Activated T-cell treated with anti-CD3 and anti-CD28 coated beads, Interleukin-2, amount 50 U/mL, for 24 hours (primary cell): ENCODE measurements around the gene LMX1A.

ENCODE experiments used
- DNase-seq: peaks from one replicate; pipeline ENCODE4 v3.0.0-alpha.2; 2020
- H3K27ac Mint-ChIP-seq: 2 replicates; pipeline ENCODE4 v1.8.0; 2020; ENCODE audit warnings: mild to moderate bottlenecking, mixed read lengths
- H3K27me3 Mint-ChIP-seq: 2 replicates; pipeline ENCODE4 v1.8.0; 2020; ENCODE audit warnings: mixed read lengths
- H3K36me3 Mint-ChIP-seq: 2 replicates; pipeline ENCODE4 v1.8.0; 2020; ENCODE audit warnings: low read depth, mixed read lengths
- H3K4me1 Mint-ChIP-seq: 2 replicates; pipeline ENCODE4 v1.8.0; 2020; ENCODE audit warnings: low read depth, mixed read lengths
- H3K4me3 Mint-ChIP-seq: 2 replicates; pipeline ENCODE4 v1.8.0; 2020; ENCODE audit warnings: mild to moderate bottlenecking, moderate library complexity, mixed read lengths
- H3K9me3 Mint-ChIP-seq: 2 replicates; pipeline ENCODE4 v1.8.0; 2020; ENCODE audit warnings: mixed read lengths

LMX1A gene

GRCh38 chr1:165216254-165216653, 140.3 kb downstream of the LMX1A start:
- Mint-ChIP-seq H3K36me3 (no peaks in the 10 kb centered on the region), H3K27me3 (peaks cover 14% of the 10 kb centered on the region), H3K4me1 (no peaks in the 10 kb centered on the region), H3K9me3 (no peaks in the 10 kb centered on the region), H3K4me3 (no peak overlapping the region), H3K27ac (no peak overlapping the region)
- DNase-seq: no peak

GRCh38 chr1:165215676-165216075, 140.8 kb downstream of the LMX1A start:
- Mint-ChIP-seq H3K9me3 (no peaks in the 10 kb centered on the region), H3K36me3 (no peaks in the 10 kb centered on the region), H3K4me3 (no peak overlapping the region), H3K27me3 (peaks cover 14% of the 10 kb centered on the region), H3K27ac (no peak overlapping the region), H3K4me1 (no peaks in the 10 kb centered on the region)
- no peak for DNase-seq

- Mint-ChIP-seq H3K27me3 (no peaks in the 10 kb centered on the region), H3K27ac (no peak overlapping the region), H3K9me3 (no peaks in the 10 kb centered on the region), H3K4me1 (no peaks in the 10 kb centered on the region), H3K36me3 (no peaks in the 10 kb centered on the region), H3K4me3 (no peak overlapping the region)
- no peak for DNase-seq
Observed at GRCh38 chr1:165212229-165212628, 144.3 kb downstream of the LMX1A start.

- Mint-ChIP-seq H3K27ac (no peak overlapping the region), H3K4me1 (no peaks in the 10 kb centered on the region), H3K9me3 (no peaks in the 10 kb centered on the region), H3K27me3 (no peaks in the 10 kb centered on the region), H3K4me3 (no peak overlapping the region), H3K36me3 (no peaks in the 10 kb centered on the region)
- no peak for DNase-seq
Observed at GRCh38 chr1:165207853-165208515, 148.5 kb downstream of the LMX1A start.

GRCh38 chr1:165205145-165205544, 151.4 kb downstream of the LMX1A start:
- no peak overlapping the region for H3K4me3 Mint-ChIP-seq
- H3K36me3 Mint-ChIP-seq: no peaks in the 10 kb centered on the region
- H3K9me3 Mint-ChIP-seq: no peaks in the 10 kb centered on the region
- H3K27me3 Mint-ChIP-seq: no peaks in the 10 kb centered on the region
- H3K4me1 Mint-ChIP-seq: no peaks in the 10 kb centered on the region
- no peak overlapping the region for H3K27ac Mint-ChIP-seq
- no peak for DNase-seq

GRCh38 chr1:165204548-165204947, 152.0 kb downstream of the LMX1A start:
- H3K36me3 Mint-ChIP-seq: no peaks in the 10 kb centered on the region
- no peak overlapping the region for H3K4me3 Mint-ChIP-seq
- H3K27ac Mint-ChIP-seq: no peak overlapping the region
- H3K9me3 Mint-ChIP-seq: no peaks in the 10 kb centered on the region
- H3K4me1 Mint-ChIP-seq: no peaks in the 10 kb centered on the region
- DNase-seq: no peak
- H3K27me3 Mint-ChIP-seq: no peaks in the 10 kb centered on the region

- Mint-ChIP-seq H3K4me3 (no peak overlapping the region), H3K36me3 (no peaks in the 10 kb centered on the region), H3K27me3 (peaks cover 2% of the 10 kb centered on the region), H3K27ac (no peak overlapping the region), H3K9me3 (no peaks in the 10 kb centered on the region), H3K4me1 (no peaks in the 10 kb centered on the region)
- DNase-seq: no peak
Observed at GRCh38 chr1:165191087-165191486, 165.4 kb downstream of the LMX1A start.

- H3K27ac Mint-ChIP-seq: no peak overlapping the region
- no peak for DNase-seq
- no peaks in the 10 kb centered on the region for H3K4me1 Mint-ChIP-seq
- H3K9me3 Mint-ChIP-seq: no peaks in the 10 kb centered on the region
- H3K4me3 Mint-ChIP-seq: no peak overlapping the region
- no peaks in the 10 kb centered on the region for H3K36me3 Mint-ChIP-seq
- H3K27me3 Mint-ChIP-seq: peaks cover 2% of the 10 kb centered on the region
Observed at GRCh38 chr1:165189913-165190312, 166.6 kb downstream of the LMX1A start.

GRCh38 chr1:165189011-165189410, 167.5 kb downstream of the LMX1A start:
- no peak for DNase-seq
- H3K36me3 Mint-ChIP-seq: no peaks in the 10 kb centered on the region
- H3K27me3 Mint-ChIP-seq: peaks cover 2% of the 10 kb centered on the region
- H3K9me3 Mint-ChIP-seq: no peaks in the 10 kb centered on the region
- H3K4me1 Mint-ChIP-seq: no peaks in the 10 kb centered on the region
- H3K4me3 Mint-ChIP-seq: no peak overlapping the region
- H3K27ac Mint-ChIP-seq: no peak overlapping the region

GRCh38 chr1:165187031-165188009, 169.2 kb downstream of the LMX1A start:
- Mint-ChIP-seq H3K4me1 (no peaks in the 10 kb centered on the region), H3K27me3 (peaks cover 2% of the 10 kb centered on the region), H3K27ac (no peak overlapping the region), H3K4me3 (no peak overlapping the region), H3K36me3 (no peaks in the 10 kb centered on the region), H3K9me3 (peaks cover 5% of the 10 kb centered on the region)
- DNase-seq: no peak

- Mint-ChIP-seq H3K27ac (no peak overlapping the region), H3K9me3 (peaks cover 7% of the 10 kb centered on the region), H3K27me3 (peaks cover 2% of the 10 kb centered on the region), H3K36me3 (no peaks in the 10 kb centered on the region), H3K4me1 (no peaks in the 10 kb centered on the region), H3K4me3 (no peak overlapping the region)
- DNase-seq: no peak
Observed at GRCh38 chr1:165185161-165185889, 171.2 kb downstream of the LMX1A start.

- peaks cover 8% of the 10 kb centered on the region for H3K27me3 Mint-ChIP-seq
- peaks cover 7% of the 10 kb centered on the region for H3K9me3 Mint-ChIP-seq
- no peaks in the 10 kb centered on the region for H3K36me3 Mint-ChIP-seq
- no peak overlapping the region for H3K27ac Mint-ChIP-seq
- no peak for DNase-seq
- H3K4me3 Mint-ChIP-seq: no peak overlapping the region
- no peaks in the 10 kb centered on the region for H3K4me1 Mint-ChIP-seq
Observed at GRCh38 chr1:165182975-165183374, 173.5 kb downstream of the LMX1A start.

- DNase-seq: no peak
- Mint-ChIP-seq H3K9me3 (peaks cover 7% of the 10 kb centered on the region), H3K4me3 (no peak overlapping the region), H3K27ac (no peak overlapping the region), H3K4me1 (no peaks in the 10 kb centered on the region), H3K36me3 (no peaks in the 10 kb centered on the region), H3K27me3 (peaks cover 6% of the 10 kb centered on the region)
Observed at GRCh38 chr1:165179306-165179705, 177.2 kb downstream of the LMX1A start.

- Mint-ChIP-seq H3K9me3 (no peaks in the 10 kb centered on the region), H3K4me1 (no peaks in the 10 kb centered on the region), H3K27ac (no peak overlapping the region), H3K27me3 (peaks cover 10% of the 10 kb centered on the region), H3K36me3 (no peaks in the 10 kb centered on the region), H3K4me3 (no peak overlapping the region)
- DNase-seq: no peak
Observed at GRCh38 chr1:165174491-165174890, 182.0 kb downstream of the LMX1A start.
